H9 (cell line): Measurements from ENCODE around the gene TSPAN11. TPM values are rescaled to one million over a fixed set of nuclear protein-coding genes. Genes with fewer than 3 reads are reported as not detected.

Experiments
- DNase-seq: peaks from one replicate; pipeline ENCODE4 v3.0.0-alpha.2; 2017
- H2AFZ ChIP-seq: one replicate; pipeline ENCODE4 v1.6.1; 2013; ENCODE audit warnings: mild to moderate bottlenecking, low read length, control low read depth, moderate library complexity
- H2AK5ac ChIP-seq: 2 replicates; pipeline ENCODE4 v1.6.1; 2013; ENCODE audit warnings: low read length, control low read depth, mixed read lengths; ENCODE audit not compliant: insufficient read length
- H2BK120ac ChIP-seq: one replicate; pipeline ENCODE4 v1.6.1; 2013; ENCODE audit warnings: low read depth, mild to moderate bottlenecking, low read length, control low read depth, inconsistent platforms; ENCODE audit not compliant: poor library complexity, severe bottlenecking
- H2BK12ac ChIP-seq: 2 replicates; pipeline ENCODE4 v1.6.1; 2013; ENCODE audit warnings: low read length, control low read depth, mixed read lengths, low read depth; ENCODE audit not compliant: insufficient read length
- H2BK15ac ChIP-seq: 2 replicates; pipeline ENCODE4 v1.6.1; 2013; ENCODE audit warnings: low read depth, low read length, control low read depth
- H2BK20ac ChIP-seq: one replicate; pipeline ENCODE4 v1.6.1; 2013; ENCODE audit warnings: low read depth, mild to moderate bottlenecking, low read length, control low read depth, inconsistent platforms; ENCODE audit not compliant: poor library complexity, severe bottlenecking
- H2BK5ac ChIP-seq: 2 replicates; pipeline ENCODE4 v1.6.1; 2013; ENCODE audit warnings: low read length, control low read depth, mixed read lengths; ENCODE audit not compliant: insufficient read length
- H3K14ac ChIP-seq: 2 replicates; pipeline ENCODE4 v1.6.1; 2013; ENCODE audit warnings: low read length, control low read depth; ENCODE audit not compliant: insufficient read depth
- H3K18ac ChIP-seq: 2 replicates; pipeline ENCODE4 v1.6.1; 2013; ENCODE audit warnings: low read depth, mild to moderate bottlenecking, mixed read lengths, low read length, control low read depth; ENCODE audit not compliant: insufficient read length
- H3K23ac ChIP-seq: 2 replicates; pipeline ENCODE4 v1.6.1; 2013; ENCODE audit warnings: low read length, control low read depth, mixed read lengths, low read depth; ENCODE audit not compliant: insufficient read length
- H3K23me2 ChIP-seq: 2 replicates; pipeline ENCODE4 v1.6.1; 2013; ENCODE audit warnings: low read depth, mild to moderate bottlenecking, mixed read lengths, low read length, control low read depth; ENCODE audit not compliant: insufficient read length, poor library complexity, severe bottlenecking
- H3K27ac ChIP-seq: 2 replicates; pipeline ENCODE4 v1.5.1; 2013; ENCODE audit warnings: low read length, control low read depth, mixed read lengths, low read depth; ENCODE audit not compliant: insufficient read length
- H3K27me3 ChIP-seq: 2 replicates; pipeline ENCODE4 v1.6.1; 2013; ENCODE audit warnings: low read length, control low read depth, inconsistent platforms; ENCODE audit not compliant: insufficient read depth
- H3K4ac ChIP-seq: 2 replicates; pipeline ENCODE4 v1.6.1; 2013; ENCODE audit warnings: low read depth, mild to moderate bottlenecking, control low read depth, inconsistent platforms, low read length, moderate library complexity
- H3K4me1 ChIP-seq: 2 replicates; pipeline ENCODE4 v1.6.1; 2013; ENCODE audit warnings: low read length, control low read depth, inconsistent platforms; ENCODE audit not compliant: insufficient read depth
- H3K4me2 ChIP-seq: 2 replicates; pipeline ENCODE4 v1.6.1; 2013; ENCODE audit warnings: low read length, control low read depth, mixed read lengths; ENCODE audit not compliant: insufficient read length, insufficient read depth
- H3K56ac ChIP-seq: 2 replicates; pipeline ENCODE4 v1.6.1; 2013; ENCODE audit warnings: low read depth, mild to moderate bottlenecking, mixed read lengths, low read length, control low read depth; ENCODE audit not compliant: insufficient read length
- H3K79me1 ChIP-seq: 2 replicates; pipeline ENCODE4 v1.6.1; 2013; ENCODE audit warnings: low read depth, mild to moderate bottlenecking, moderate library complexity, low read length, control low read depth, inconsistent platforms; ENCODE audit not compliant: insufficient read depth, poor library complexity, severe bottlenecking
- H3K79me2 ChIP-seq: 2 replicates; pipeline ENCODE4 v1.6.1; 2013; ENCODE audit warnings: low read length, control low read depth, inconsistent platforms; ENCODE audit not compliant: insufficient read depth
- H3K9ac ChIP-seq: 2 replicates; pipeline ENCODE4 v1.6.1; 2013; ENCODE audit warnings: low read length, control low read depth, mixed read lengths; ENCODE audit not compliant: insufficient read length; ENCODE audit errors: extremely low read depth
- H3K9me3 ChIP-seq: one replicate; pipeline ENCODE4 v1.6.1; 2013; ENCODE audit warnings: low read depth, low read length, inconsistent platforms; ENCODE audit not compliant: control insufficient read depth
- H3T11ph ChIP-seq: one replicate; pipeline ENCODE4 v1.6.1; 2013; ENCODE audit warnings: mild to moderate bottlenecking, low read length, control low read depth, inconsistent platforms
- H4K20me1 ChIP-seq: one replicate; pipeline ENCODE4 v1.6.1; 2013; ENCODE audit not compliant: control insufficient read depth, insufficient read length, insufficient read depth
- H4K5ac ChIP-seq: 2 replicates; pipeline ENCODE4 v1.6.1; 2013; ENCODE audit warnings: low read depth, mild to moderate bottlenecking, mixed read lengths, low read length, control low read depth; ENCODE audit not compliant: insufficient read length
- H4K8ac ChIP-seq: replicated peaks from 2 replicates; pipeline ENCODE4 v1.6.1; 2013; ENCODE audit warnings: low read length, control low read depth, mixed read lengths, low read depth; ENCODE audit not compliant: insufficient read length
- H4K91ac ChIP-seq: 2 replicates; pipeline ENCODE4 v1.6.1; 2013; ENCODE audit warnings: low read depth, mild to moderate bottlenecking, moderate library complexity, mixed read lengths, low read length, control low read depth; ENCODE audit not compliant: insufficient read length
- H3K27ac Mint-ChIP-seq, 3 experiments: 2 replicates in 2 of 3; 3 replicates in 1 of 3; pipeline ENCODE4 v1.8.0; 2020 to 2021; ENCODE audit warnings: mixed read lengths in 3 of 3, mild to moderate bottlenecking in 1 of 3, moderate library complexity in 1 of 3
- H3K27me3 Mint-ChIP-seq: 2 replicates; pipeline ENCODE4 v1.8.0; 2021; ENCODE audit warnings: low read depth, mild to moderate bottlenecking, moderate library complexity, mixed read lengths
- H3K36me3 Mint-ChIP-seq, 3 experiments: 2 replicates in 2 of 3; 3 replicates in 1 of 3; pipeline ENCODE4 v1.8.0; 2020 to 2021; ENCODE audit warnings: low read depth in 3 of 3, mixed read lengths in 3 of 3; ENCODE audit not compliant: insufficient read depth in 1 of 3
- H3K4me1 Mint-ChIP-seq, 2 experiments: 2 replicates each; pipeline ENCODE4 v1.8.0; 2020; ENCODE audit warnings: mixed read lengths in 2 of 2
- H3K4me3 Mint-ChIP-seq, 2 experiments: 2 replicates in 1 of 2; 3 replicates in 1 of 2; pipeline ENCODE4 v1.8.0; 2020 to 2021; ENCODE audit warnings: mild to moderate bottlenecking in 2 of 2, mixed read lengths in 2 of 2, moderate library complexity in 1 of 2
- H3K9me3 Mint-ChIP-seq, 2 experiments: 2 replicates in 1 of 2; 3 replicates in 1 of 2; pipeline ENCODE4 v1.8.0; 2020; ENCODE audit warnings: mild to moderate bottlenecking in 2 of 2, mixed read lengths in 2 of 2, moderate library complexity in 1 of 2
- CTCF ChIP-seq: fragments of 200-600 bp; sonication (generic); conservative IDR thresholded peaks from 3 replicates; pipeline ENCODE4 v1.8.0; 2021; ENCODE audit warnings: antibody characterized with exemption, mild to moderate bottlenecking
- WGBS: extraction: QIAGEN DNeasy Blood & Tissue Kit; methylation state at CpG from one replicate; pipeline ENCODE4 v1.1.7; 2013; ENCODE audit warnings: missing lambda C conversion rate, low lambda C conversion rate, mixed read lengths; ENCODE audit not compliant: insufficient read length; ENCODE audit errors: extremely low coverage; 5-methylcytosine and 5-hydroxymethylcytosine counted together
- total RNA-seq: library from RNA; stranded (reverse); gene quantifications from 2 replicates; pipeline ENCODE4 v1.2.1, GENCODE V29; 2021

The TSPAN11 gene
- total RNA-seq, 1 experiment from 2014 or later = 4.2 TPM

GRCh38 chr12:30990776-30991175, 64.2 kb downstream of the TSPAN11 start:
- no peak overlapping the region for H3K56ac ChIP-seq
- no peak overlapping the region for H2BK5ac ChIP-seq
- no peaks in the 10 kb centered on the region for H3K23me2 ChIP-seq
- no CpG with 5 or more reads among the region's 3 CpGs for WGBS
- H3K36me3 Mint-ChIP-seq = no peaks in the 10 kb centered on the region; a peak in 1 of 7 replicates
- no peaks in the 10 kb centered on the region for H3K79me2 ChIP-seq
- no peaks in the 10 kb centered on the region for H4K20me1 ChIP-seq
- no peak overlapping the region for H4K8ac ChIP-seq
- H3K14ac ChIP-seq = no peak overlapping the region
- no peak overlapping the region for H2BK15ac ChIP-seq
- no peak overlapping the region for H2BK20ac ChIP-seq
- no peak overlapping the region for H3K4ac ChIP-seq
- H3T11ph ChIP-seq = no peak overlapping the region
- H2AK5ac ChIP-seq = no peak overlapping the region
- H3K27ac ChIP-seq = no peak overlapping the region
- H3K18ac ChIP-seq = no peak overlapping the region
- no peak overlapping the region for H2BK12ac ChIP-seq
- H3K23ac ChIP-seq = no peak overlapping the region
- TF ChIP-seq CTCF = no peak
- no peak overlapping the region for H3K4me3 Mint-ChIP-seq
- no peaks in the 10 kb centered on the region for H3K9me3 Mint-ChIP-seq
- H3K9me3 ChIP-seq = no peaks in the 10 kb centered on the region
- no peak overlapping the region for H4K5ac ChIP-seq
- H4K91ac ChIP-seq = no peak overlapping the region
- no peak overlapping the region for H2AFZ ChIP-seq
- no peaks in the 10 kb centered on the region; the same call in 1 of the 2 replicates for H3K27me3 Mint-ChIP-seq
- H3K4me1 Mint-ChIP-seq = peaks cover 4% of the 10 kb centered on the region in 2 experiments; a peak in 3 of 4 replicates
- no peaks in the 10 kb centered on the region for H3K27me3 ChIP-seq
- H2BK120ac ChIP-seq = no peak overlapping the region
- H3K9ac ChIP-seq = no peak overlapping the region
- H3K4me1 ChIP-seq = no peaks in the 10 kb centered on the region
- no peak overlapping the region for H3K4me2 ChIP-seq
- DNase-seq = no peak
- no peaks in the 10 kb centered on the region for H3K79me1 ChIP-seq
- no peak overlapping the region; a peak in 1 of 7 replicates for H3K27ac Mint-ChIP-seq
